ENCODE measurements around the gene ABCG1.

The ABCG1 gene

DNA sequence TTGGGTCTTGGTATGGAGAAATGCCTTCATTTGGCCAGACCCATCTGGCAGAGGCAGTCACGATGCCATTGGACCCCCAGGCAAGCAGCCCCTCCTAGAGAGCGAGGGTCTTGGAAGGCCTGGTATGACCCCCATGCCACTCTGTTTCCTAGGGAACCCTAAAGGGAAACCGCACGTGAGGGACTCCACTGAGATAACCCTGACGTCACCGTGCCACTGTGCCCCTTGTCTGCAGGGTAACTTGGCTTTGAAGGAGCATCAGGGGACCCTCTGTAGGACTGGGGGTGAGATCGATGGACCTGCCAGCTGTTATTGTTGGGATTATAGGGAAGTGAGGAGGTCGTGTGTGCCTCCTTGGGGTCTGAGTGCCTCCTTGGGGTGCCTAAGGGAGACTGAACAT is 34.5 kb downstream of the ABCG1 start:
- Histone ChIP-seq H3K4me1 (ENCODE audit: low read length) (peaks cover 9% of the 10 kb centered on the region), H3K4me3 (ENCODE audit: low read length) (no peak overlapping the region), H3K79me2 (ENCODE audit: low read length) (no peaks in the 10 kb centered on the region), H4K20me1 (ENCODE audit: insufficient read depth, low read length) (no peaks in the 10 kb centered on the region), H3F3A (ENCODE audit: insufficient read depth, low read length) (peaks cover 4% of the 10 kb centered on the region; the same call in 1 of the 2 replicates), H3K9ac (ENCODE audit: low read length) (no peak overlapping the region), H3K27me3 (replicated peaks; ENCODE audit: insufficient read depth, low read length) (peaks cover 78% of the 10 kb centered on the region), H3K9me3 (replicated peaks; ENCODE audit: insufficient read depth, low read length) (no peaks in the 10 kb centered on the region), H3K9me2 (replicated peaks; ENCODE audit: insufficient read depth, low read length) (no peaks in the 10 kb centered on the region), H2AFZ (ENCODE audit: low read length) (no peak overlapping the region), H3K4me2 (ENCODE audit: low read depth, low read length) (no peak overlapping the region), H3K27ac (ENCODE audit: low read length) (no peak overlapping the region), H3K36me3 (replicated peaks; ENCODE audit: insufficient read depth, low read length) (no peaks in the 10 kb centered on the region)
- TF ChIP-seq, protein P1, sequence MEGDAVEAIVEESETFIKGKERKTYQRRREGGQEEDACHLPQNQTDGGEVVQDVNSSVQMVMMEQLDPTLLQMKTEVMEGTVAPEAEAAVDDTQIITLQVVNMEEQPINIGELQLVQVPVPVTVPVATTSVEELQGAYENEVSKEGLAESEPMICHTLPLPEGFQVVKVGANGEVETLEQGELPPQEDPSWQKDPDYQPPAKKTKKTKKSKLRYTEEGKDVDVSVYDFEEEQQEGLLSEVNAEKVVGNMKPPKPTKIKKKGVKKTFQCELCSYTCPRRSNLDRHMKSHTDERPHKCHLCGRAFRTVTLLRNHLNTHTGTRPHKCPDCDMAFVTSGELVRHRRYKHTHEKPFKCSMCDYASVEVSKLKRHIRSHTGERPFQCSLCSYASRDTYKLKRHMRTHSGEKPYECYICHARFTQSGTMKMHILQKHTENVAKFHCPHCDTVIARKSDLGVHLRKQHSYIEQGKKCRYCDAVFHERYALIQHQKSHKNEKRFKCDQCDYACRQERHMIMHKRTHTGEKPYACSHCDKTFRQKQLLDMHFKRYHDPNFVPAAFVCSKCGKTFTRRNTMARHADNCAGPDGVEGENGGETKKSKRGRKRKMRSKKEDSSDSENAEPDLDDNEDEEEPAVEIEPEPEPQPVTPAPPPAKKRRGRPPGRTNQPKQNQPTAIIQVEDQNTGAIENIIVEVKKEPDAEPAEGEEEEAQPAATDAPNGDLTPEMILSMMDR (IDR thresholded peaks at IDR 0.05; ENCODE audit: low read length): no peak
- TF ChIP-seq EZH2 (optimal IDR thresholded peaks at IDR 0.05; ENCODE audit: low read depth, low read length) (no peak), EZH2phosphoT487 (IDR thresholded peaks at IDR 0.05; ENCODE audit: low read length) (no peak)
- DNase-seq: no peak

DNA sequence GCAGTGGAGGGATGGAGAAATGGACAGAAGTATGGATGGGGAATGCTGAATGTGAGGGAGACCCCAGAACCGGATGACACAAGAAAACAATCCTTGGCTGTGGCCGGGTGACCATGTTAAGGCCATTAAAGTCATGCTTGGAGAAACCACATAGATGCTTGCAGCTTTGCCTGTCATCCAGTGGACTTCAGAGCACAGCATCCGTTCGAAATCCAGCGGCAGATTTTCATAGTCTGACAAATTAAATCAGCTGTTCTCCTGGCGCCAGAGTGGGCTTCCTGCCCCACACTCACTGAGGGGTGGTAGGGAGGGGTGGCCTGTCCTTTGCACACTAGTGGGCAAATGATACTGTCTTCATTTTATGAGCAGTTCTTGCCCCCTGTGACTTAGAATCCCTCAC is 35.1 kb downstream of the ABCG1 start:
- Histone ChIP-seq H2AFZ (ENCODE audit: low read length) (no peak overlapping the region), H3K9me3 (replicated peaks; ENCODE audit: insufficient read depth, low read length) (no peaks in the 10 kb centered on the region), H3F3A (ENCODE audit: insufficient read depth, low read length) (0 out of 2 replicates have a peak, but pooled peaks cover under 1% of the 10 kb centered on the region), H3K4me2 (ENCODE audit: low read depth, low read length) (no peak overlapping the region), H3K27me3 (replicated peaks; ENCODE audit: insufficient read depth, low read length) (peaks cover 78% of the 10 kb centered on the region), H3K79me2 (ENCODE audit: low read length) (no peaks in the 10 kb centered on the region), H4K20me1 (ENCODE audit: insufficient read depth, low read length) (no peaks in the 10 kb centered on the region), H3K27ac (ENCODE audit: low read length) (no peak overlapping the region), H3K4me1 (ENCODE audit: low read length) (peaks cover 5% of the 10 kb centered on the region; the same call in 1 of the 2 replicates), H3K4me3 (ENCODE audit: low read length) (no peak overlapping the region), H3K9ac (ENCODE audit: low read length) (no peak overlapping the region), H3K9me2 (replicated peaks; ENCODE audit: insufficient read depth, low read length) (no peaks in the 10 kb centered on the region), H3K36me3 (replicated peaks; ENCODE audit: insufficient read depth, low read length) (no peaks in the 10 kb centered on the region)
- TF ChIP-seq EZH2phosphoT487 (IDR thresholded peaks at IDR 0.05; ENCODE audit: low read length): no peak
- TF ChIP-seq, protein P1 (IDR thresholded peaks at IDR 0.05; ENCODE audit: low read length): no peak
- TF ChIP-seq EZH2 (optimal IDR thresholded peaks at IDR 0.05; ENCODE audit: low read depth, low read length): no peak
- DNase-seq: no peak

DNA sequence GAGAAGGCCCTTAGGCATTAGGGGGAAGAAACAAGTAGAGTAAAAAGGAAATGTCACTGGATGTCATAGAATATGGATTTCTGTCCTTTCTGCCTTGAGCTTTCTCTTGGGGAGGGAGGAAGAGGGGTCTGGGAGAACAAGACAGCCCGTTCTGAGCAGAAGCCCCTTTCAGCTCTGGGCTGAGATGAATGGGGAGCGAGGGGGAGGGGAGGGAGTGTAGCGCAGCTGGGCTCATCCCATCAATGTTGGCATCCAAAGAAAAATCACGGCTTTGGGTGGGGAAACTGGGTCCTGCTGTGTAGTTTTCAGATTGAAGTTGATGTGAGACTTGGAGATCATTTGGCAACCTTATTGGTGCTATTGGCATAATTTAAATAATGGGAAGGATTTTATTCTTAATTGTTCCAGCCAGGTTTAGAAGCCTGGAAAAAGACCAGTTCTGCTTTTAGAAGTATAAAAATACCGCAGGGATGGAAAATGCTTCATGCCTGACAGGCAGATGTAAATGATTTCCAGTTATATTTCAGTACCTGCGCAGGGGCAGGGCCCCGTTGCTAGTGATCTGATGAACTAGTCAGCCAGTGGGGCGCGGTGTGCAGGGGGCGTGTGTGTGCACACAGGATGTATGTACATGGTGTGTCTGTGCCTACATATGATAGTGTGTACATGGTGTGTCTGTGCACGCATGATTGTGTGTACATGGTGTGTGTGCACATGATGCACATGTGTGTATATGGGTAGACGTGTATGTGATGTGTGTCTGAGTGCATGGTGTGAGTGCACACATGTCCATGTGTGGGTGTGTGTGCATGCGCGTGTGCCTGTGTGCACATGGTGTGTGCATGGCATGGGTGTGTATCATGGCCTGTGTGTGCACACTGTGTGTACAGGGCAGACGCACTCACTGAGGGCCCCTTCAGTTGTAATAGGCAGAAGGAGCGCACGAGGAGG is 36.0 kb downstream of the ABCG1 start:
- Histone ChIP-seq H3K9me3 (replicated peaks; ENCODE audit: insufficient read depth, low read length) (no peaks in the 10 kb centered on the region), H2AFZ (ENCODE audit: low read length) (no peak overlapping the region), H3K9ac (ENCODE audit: low read length) (no peak overlapping the region), H4K20me1 (ENCODE audit: insufficient read depth, low read length) (no peaks in the 10 kb centered on the region), H3K79me2 (ENCODE audit: low read length) (no peaks in the 10 kb centered on the region), H3K4me3 (ENCODE audit: low read length) (no peak overlapping the region), H3K27me3 (replicated peaks; ENCODE audit: insufficient read depth, low read length) (peaks cover 77% of the 10 kb centered on the region), H3K36me3 (replicated peaks; ENCODE audit: insufficient read depth, low read length) (no peaks in the 10 kb centered on the region), H3K9me2 (replicated peaks; ENCODE audit: insufficient read depth, low read length) (no peaks in the 10 kb centered on the region), H3F3A (ENCODE audit: insufficient read depth, low read length) (no peaks in the 10 kb centered on the region), H3K4me1 (ENCODE audit: low read length) (no peaks in the 10 kb centered on the region), H3K4me2 (ENCODE audit: low read depth, low read length) (no peak overlapping the region), H3K27ac (ENCODE audit: low read length) (no peak overlapping the region)
- DNase-seq: no peak
- TF ChIP-seq EZH2 (optimal IDR thresholded peaks at IDR 0.05; ENCODE audit: low read depth, low read length) (no peak), EZH2phosphoT487 (IDR thresholded peaks at IDR 0.05; ENCODE audit: low read length) (no peak)
- TF ChIP-seq, protein P1 (IDR thresholded peaks at IDR 0.05; ENCODE audit: low read length): no peak
